ENCODE data around the gene PAXIP1.

DNA sequence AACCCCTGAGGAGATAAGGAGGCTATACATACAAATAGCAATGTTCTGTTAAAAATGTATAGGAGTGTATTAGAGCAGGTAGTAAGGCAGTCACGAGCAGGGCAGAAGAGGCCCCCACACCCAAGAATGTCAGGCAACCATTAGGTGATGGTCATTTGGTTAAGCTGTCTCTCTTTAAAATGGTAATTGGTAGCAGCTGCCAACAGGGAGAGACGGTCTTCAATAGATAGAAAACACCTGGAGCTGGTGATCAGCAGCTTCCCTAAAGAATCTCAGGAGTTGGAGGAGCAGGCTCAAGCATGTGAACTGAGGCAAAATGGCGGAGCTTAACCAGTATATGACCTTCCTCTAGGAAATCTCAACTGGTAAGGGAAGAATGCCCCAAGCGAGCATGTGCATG lies 40.8 kb upstream of the PAXIP1 start:
- TF ChIP-seq ZNF670 (tag by site-specific recombination; IDR thresholded peaks at IDR 0.05; ENCODE audit: low read depth), result no peak
- TF ChIP-seq, protein P1, sequence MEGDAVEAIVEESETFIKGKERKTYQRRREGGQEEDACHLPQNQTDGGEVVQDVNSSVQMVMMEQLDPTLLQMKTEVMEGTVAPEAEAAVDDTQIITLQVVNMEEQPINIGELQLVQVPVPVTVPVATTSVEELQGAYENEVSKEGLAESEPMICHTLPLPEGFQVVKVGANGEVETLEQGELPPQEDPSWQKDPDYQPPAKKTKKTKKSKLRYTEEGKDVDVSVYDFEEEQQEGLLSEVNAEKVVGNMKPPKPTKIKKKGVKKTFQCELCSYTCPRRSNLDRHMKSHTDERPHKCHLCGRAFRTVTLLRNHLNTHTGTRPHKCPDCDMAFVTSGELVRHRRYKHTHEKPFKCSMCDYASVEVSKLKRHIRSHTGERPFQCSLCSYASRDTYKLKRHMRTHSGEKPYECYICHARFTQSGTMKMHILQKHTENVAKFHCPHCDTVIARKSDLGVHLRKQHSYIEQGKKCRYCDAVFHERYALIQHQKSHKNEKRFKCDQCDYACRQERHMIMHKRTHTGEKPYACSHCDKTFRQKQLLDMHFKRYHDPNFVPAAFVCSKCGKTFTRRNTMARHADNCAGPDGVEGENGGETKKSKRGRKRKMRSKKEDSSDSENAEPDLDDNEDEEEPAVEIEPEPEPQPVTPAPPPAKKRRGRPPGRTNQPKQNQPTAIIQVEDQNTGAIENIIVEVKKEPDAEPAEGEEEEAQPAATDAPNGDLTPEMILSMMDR (tag by site-specific recombination; IDR thresholded peaks at IDR 0.05), result no peak
- TF ChIP-seq, protein P2, sequence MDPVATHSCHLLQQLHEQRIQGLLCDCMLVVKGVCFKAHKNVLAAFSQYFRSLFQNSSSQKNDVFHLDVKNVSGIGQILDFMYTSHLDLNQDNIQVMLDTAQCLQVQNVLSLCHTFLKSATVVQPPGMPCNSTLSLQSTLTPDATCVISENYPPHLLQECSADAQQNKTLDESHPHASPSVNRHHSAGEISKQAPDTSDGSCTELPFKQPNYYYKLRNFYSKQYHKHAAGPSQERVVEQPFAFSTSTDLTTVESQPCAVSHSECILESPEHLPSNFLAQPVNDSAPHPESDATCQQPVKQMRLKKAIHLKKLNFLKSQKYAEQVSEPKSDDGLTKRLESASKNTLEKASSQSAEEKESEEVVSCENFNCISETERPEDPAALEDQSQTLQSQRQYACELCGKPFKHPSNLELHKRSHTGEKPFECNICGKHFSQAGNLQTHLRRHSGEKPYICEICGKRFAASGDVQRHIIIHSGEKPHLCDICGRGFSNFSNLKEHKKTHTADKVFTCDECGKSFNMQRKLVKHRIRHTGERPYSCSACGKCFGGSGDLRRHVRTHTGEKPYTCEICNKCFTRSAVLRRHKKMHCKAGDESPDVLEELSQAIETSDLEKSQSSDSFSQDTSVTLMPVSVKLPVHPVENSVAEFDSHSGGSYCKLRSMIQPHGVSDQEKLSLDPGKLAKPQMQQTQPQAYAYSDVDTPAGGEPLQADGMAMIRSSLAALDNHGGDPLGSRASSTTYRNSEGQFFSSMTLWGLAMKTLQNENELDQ (tag by site-specific recombination; IDR thresholded peaks at IDR 0.05; ENCODE audit: low read depth), result no peak
- TF ChIP-seq ZNF16 (tag by site-specific recombination; IDR thresholded peaks at IDR 0.05; ENCODE audit: low read depth), result no peak
- no peak for TF ChIP-seq ZNF114 (tag by site-specific recombination; IDR thresholded peaks at IDR 0.05)
- TF ChIP-seq ZNF239 (tag by site-specific recombination; IDR thresholded peaks at IDR 0.05), result no peak
- no peak for TF ChIP-seq ZSCAN30 (tag by site-specific recombination; IDR thresholded peaks at IDR 0.05)
- TF ChIP-seq ZBTB21 (tag by site-specific recombination; IDR thresholded peaks at IDR 0.05), result no peak
- no peak for TF ChIP-seq ZNF416 (tag by site-specific recombination; IDR thresholded peaks at IDR 0.05)
